Hepatocyte (in vitro differentiated cells): Measurements from ENCODE around the gene SLC2A10.

Source experiments
- EZH2 ChIP-seq: fragments of 200-600 bp; sonication (generic); IDR thresholded peaks from 2 replicates; pipeline ENCODE4 v1.6.1; 2016; ENCODE audit warnings: antibody characterized with exemption, mild to moderate bottlenecking, borderline replicate concordance
- TF ChIP-seq, protein P1 (sequence below): fragments of 200-600 bp; sonication (generic); IDR thresholded peaks from 2 replicates; pipeline ENCODE4 v1.5.1; 2016; ENCODE audit warnings: antibody characterized with exemption, mild to moderate bottlenecking; ENCODE audit not compliant: poor library complexity

- TF ChIP-seq, protein P1, sequence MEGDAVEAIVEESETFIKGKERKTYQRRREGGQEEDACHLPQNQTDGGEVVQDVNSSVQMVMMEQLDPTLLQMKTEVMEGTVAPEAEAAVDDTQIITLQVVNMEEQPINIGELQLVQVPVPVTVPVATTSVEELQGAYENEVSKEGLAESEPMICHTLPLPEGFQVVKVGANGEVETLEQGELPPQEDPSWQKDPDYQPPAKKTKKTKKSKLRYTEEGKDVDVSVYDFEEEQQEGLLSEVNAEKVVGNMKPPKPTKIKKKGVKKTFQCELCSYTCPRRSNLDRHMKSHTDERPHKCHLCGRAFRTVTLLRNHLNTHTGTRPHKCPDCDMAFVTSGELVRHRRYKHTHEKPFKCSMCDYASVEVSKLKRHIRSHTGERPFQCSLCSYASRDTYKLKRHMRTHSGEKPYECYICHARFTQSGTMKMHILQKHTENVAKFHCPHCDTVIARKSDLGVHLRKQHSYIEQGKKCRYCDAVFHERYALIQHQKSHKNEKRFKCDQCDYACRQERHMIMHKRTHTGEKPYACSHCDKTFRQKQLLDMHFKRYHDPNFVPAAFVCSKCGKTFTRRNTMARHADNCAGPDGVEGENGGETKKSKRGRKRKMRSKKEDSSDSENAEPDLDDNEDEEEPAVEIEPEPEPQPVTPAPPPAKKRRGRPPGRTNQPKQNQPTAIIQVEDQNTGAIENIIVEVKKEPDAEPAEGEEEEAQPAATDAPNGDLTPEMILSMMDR, result no peak
- TF ChIP-seq EZH2, result no peak
Observed at GRCh38 chr20:46691196-46691595, 18.3 kb upstream of the SLC2A10 start.
